D721Med (cell line): Measurements from ENCODE around the gene USP6NL.
A peak's percentile ranks its signal among the peaks of the same experiment; 100 is the strongest.

Experiments
- DNase-seq: peaks from one replicate; pipeline ENCODE4 v3.0.0; 2011; ENCODE audit warnings: low spot score; ENCODE audit not compliant: insufficient read length
- FAIRE-seq: peaks from 2 replicates; lab custom pipeline; 2011; peaks lifted over from hg19 to GRCh38; lab: Jason Lieb, UNC
- CTCF ChIP-seq: IDR thresholded peaks from 2 replicates; pipeline ENCODE4 v1.5.1; 2012; ENCODE audit warnings: mild to moderate bottlenecking, control low read depth; ENCODE audit not compliant: insufficient read depth; ENCODE audit errors: missing control alignments

The USP6NL gene

GRCh38 chr10:11520892-11521291 lies 90.6 kb downstream of the USP6NL start:
- FAIRE-seq (no peak), DNase-seq (no peak)
- no peak for TF ChIP-seq CTCF

- TF ChIP-seq CTCF: no peak
- DNase-seq: no peak
- FAIRE-seq: no peak
These were observed 94.3 kb downstream of the USP6NL start for GRCh38 chr10:11517150-11517549.

- TF ChIP-seq CTCF: no peak
- DNase-seq: no peak
- FAIRE-seq: no peak
These were observed 95.1 kb downstream of the USP6NL start for GRCh38 chr10:11516431-11516746.

GRCh38 chr10:11515596-11516430 lies 95.6 kb downstream of the USP6NL start:
- DNase-seq: no peak
- FAIRE-seq: peak; percentile 82
- peak; percentile 91 for TF ChIP-seq CTCF

- no peak for TF ChIP-seq CTCF
- FAIRE-seq: no peak
- DNase-seq: no peak
These were observed 97.7 kb downstream of the USP6NL start for GRCh38 chr10:11513727-11514126.

- FAIRE-seq (no peak), DNase-seq (no peak)
- TF ChIP-seq CTCF: no peak
These were observed 98.9 kb downstream of the USP6NL start for GRCh38 chr10:11512596-11512995.

- no peak for TF ChIP-seq CTCF
- FAIRE-seq (no peak), DNase-seq (no peak)
These were observed 100.1 kb downstream of the USP6NL start for GRCh38 chr10:11511321-11511720.
